Measurements from ENCODE around the gene CRACR2B.

DNA sequence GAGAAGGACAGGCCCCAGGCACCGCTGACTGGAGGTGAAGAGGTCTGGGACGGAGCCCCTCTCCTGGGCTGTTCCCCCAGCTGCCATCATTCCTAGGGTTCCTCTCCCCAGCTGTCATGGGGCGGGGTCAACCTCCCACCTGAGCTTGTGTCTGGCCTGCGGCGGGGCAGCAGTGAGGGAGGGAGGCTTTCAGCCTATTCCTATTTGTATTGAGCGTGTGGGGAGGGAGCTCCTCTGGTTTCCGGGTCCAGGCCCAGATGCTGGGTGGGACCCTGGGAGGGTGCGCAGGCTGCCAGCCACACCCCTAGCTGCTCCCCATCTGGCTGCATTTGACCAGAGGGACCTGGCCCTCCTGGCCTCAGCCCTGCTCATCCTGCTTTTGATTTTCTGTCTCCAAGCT, 28.7 kb downstream of the CRACR2B start:
- TF ChIP-seq CTCF (conservative IDR thresholded peaks at IDR 0.05) (no peak), EZH2 (IDR thresholded peaks at IDR 0.05; ENCODE audit: low read depth) (no peak)
